HepG2 (cell line): ENCODE results near the gene LRRC15. TPM values are rescaled to one million over a fixed set of nuclear protein-coding genes. Genes with fewer than 3 reads are reported as not detected.

Source experiments
- ATAC-seq: fragments of 200-7000 bp; cut with Tn5 transposase; 3 replicates; pipeline ENCODE4 v1.9.1; 2020; ENCODE audit warnings: mild to moderate bottlenecking, moderate library complexity
- BruUV-seq: library from RNA; stranded (reverse); fragments of 400-500 nt; replicated peaks from 2 replicates; lab custom pipeline; 2021; lab: Mats Ljungman, UMichigan
- CTCF ChIA-PET: fragments of 300-600 bp; formaldehyde crosslinking; extraction: SDS; loops from one replicate; lab custom pipeline; 2021; ENCODE audit warnings: low total read pairs, inconsistent platforms, low intra/inter-chr PET ratio; lab: Yijun Ruan, JAX
- POLR2A ChIA-PET: fragments of 350-600 bp; sonication (Branson Sonifier 250); formaldehyde crosslinking; loops from one replicate; lab custom pipeline; 2020; ENCODE audit warnings: antibody characterized with exemption, inconsistent platforms; lab: Yijun Ruan, JAX
- DNase-seq: peaks from one replicate; pipeline ENCODE4 v3.0.0-alpha.2; 2015; ENCODE audit warnings: low spot score
- FAIRE-seq: peaks from 3 replicates; lab custom pipeline; 2011; peaks lifted over from hg19 to GRCh38; lab: Jason Lieb, UNC
- H2AFZ ChIP-seq: one replicate; pipeline ENCODE4 v1.6.1; 2011; ENCODE audit warnings: low read length, inconsistent platforms
- H3K27ac ChIP-seq: fragments of 300-600 bp; 3 replicates; pipeline ENCODE4 v1.8.0; 2011; ENCODE audit warnings: mixed run types, mild to moderate bottlenecking, mixed read lengths, low read length, inconsistent platforms; ENCODE audit not compliant: insufficient read depth; ENCODE audit errors: extremely low read length
- H3K27me3 ChIP-seq, 2 experiments: fragments of 200-600 bp in 1 of 2; 2 replicates in 1 of 2; 3 replicates in 1 of 2; pipeline versions ENCODE4 v1.6.0 to v1.8.0; 2011; ENCODE audit warnings: low read length in 2 of 2, mild to moderate bottlenecking in 2 of 2, moderate library complexity in 2 of 2, inconsistent platforms in 1 of 2; ENCODE audit not compliant: insufficient read depth in 2 of 2, control insufficient read depth in 1 of 2
- H3K36me3 ChIP-seq, 2 experiments: fragments of 200-600 bp in 1 of 2; replicated peaks in 1 of 2; 2 replicates in 1 of 2; 3 replicates in 1 of 2; pipeline versions ENCODE4 v1.5.1 to v1.8.0; 2011; ENCODE audit warnings: low read length in 2 of 2, inconsistent platforms in 1 of 2; ENCODE audit not compliant: insufficient read depth in 2 of 2, control insufficient read depth in 1 of 2
- H3K4me1 ChIP-seq: 2 replicates; pipeline ENCODE4 v1.5.1; 2012; ENCODE audit warnings: low read length, inconsistent platforms; ENCODE audit not compliant: insufficient read depth
- H3K4me2 ChIP-seq: 2 replicates; pipeline ENCODE4 v1.6.0; 2011; ENCODE audit warnings: low read depth, low read length, inconsistent platforms
- H3K4me3 ChIP-seq, 3 experiments: fragments of 200-600 bp in 1 of 3; sonication (generic), shearing (Covaris generic) in 1 of 3; replicated peaks in 1 of 3; 2 replicates each; pipeline ENCODE4 v1.5.1; 2011 to 2016; ENCODE audit warnings: low read length in 3 of 3, inconsistent platforms in 2 of 3, low read depth in 2 of 3, mild to moderate bottlenecking in 2 of 3, control low read depth in 1 of 3, mixed read lengths in 1 of 3; ENCODE audit not compliant: insufficient read depth in 1 of 3
- H3K79me2 ChIP-seq: one replicate; pipeline ENCODE4 v1.6.1; 2011; ENCODE audit warnings: low read length, inconsistent platforms; ENCODE audit not compliant: insufficient read depth
- H3K9ac ChIP-seq: 2 replicates; pipeline ENCODE4 v1.6.0; 2011; ENCODE audit warnings: mild to moderate bottlenecking, low read depth, low read length, inconsistent platforms; ENCODE audit not compliant: insufficient read depth
- H3K9me3 ChIP-seq: 2 replicates; pipeline ENCODE4 v1.5.1; 2012; ENCODE audit warnings: mild to moderate bottlenecking, low read length
- H4K20me1 ChIP-seq: 2 replicates; pipeline ENCODE4 v1.6.0; 2011; ENCODE audit warnings: inconsistent platforms, mild to moderate bottlenecking, low read length, moderate library complexity; ENCODE audit not compliant: insufficient read depth
- NONO ChIP-seq, 2 experiments: fragments of 450-650 bp in 1 of 2; sonication (generic) in 1 of 2; formaldehyde crosslinking in 1 of 2; IDR thresholded peaks in 1 of 2; conservative IDR thresholded peaks in 1 of 2; 2 replicates each; pipeline versions ENCODE4 v1.6.1 to v1.8.0; 2017 to 2022; ENCODE audit warnings: mild to moderate bottlenecking in 1 of 2, missing genetic modification reagents in 1 of 2, moderate library complexity in 1 of 2
- TBP ChIP-seq: sonication (generic); formaldehyde crosslinking; IDR thresholded peaks from 2 replicates; pipeline ENCODE4 v1.5.0; 2020; ENCODE audit warnings: missing genetic modification reagents
- ZNF383 ChIP-seq: sonication (generic); formaldehyde crosslinking; IDR thresholded peaks from 2 replicates; pipeline ENCODE4 v1.4.0; 2020; ENCODE audit warnings: missing genetic modification reagents, mild to moderate bottlenecking, borderline replicate concordance
- ZNF431 ChIP-seq: sonication (generic); formaldehyde crosslinking; IDR thresholded peaks from 2 replicates; pipeline ENCODE4 v1.9.0; 2022; ENCODE audit warnings: missing genetic modification reagents, low read depth, mild to moderate bottlenecking, borderline replicate concordance
- ZNF441 ChIP-seq: sonication (generic); formaldehyde crosslinking; IDR thresholded peaks from 2 replicates; pipeline ENCODE4 v1.7.0; 2021; ENCODE audit warnings: missing genetic modification reagents, borderline replicate concordance
- ZNF773 ChIP-seq: sonication (generic); formaldehyde crosslinking; IDR thresholded peaks from 2 replicates; pipeline ENCODE4 v1.4.0; 2020; ENCODE audit warnings: missing genetic modification reagents, borderline replicate concordance
- ZNF879 ChIP-seq: sonication (generic); formaldehyde crosslinking; IDR thresholded peaks from 2 replicates; pipeline ENCODE4 v1.8.1; 2023; ENCODE audit warnings: missing genetic modification reagents
- WGBS: methylation state at CpG from one replicate; pipeline ENCODE4 v1.1.6; 2017; ENCODE audit warnings: low lambda C conversion rate; 5-methylcytosine and 5-hydroxymethylcytosine counted together
- in situ Hi-C: cut with HindIII; loops from 2 replicates; pipeline ENCODE4 v1.10.0; 2017; ENCODE audit warnings: low pct_unique_long_range_greater_than_20kb; ENCODE audit not compliant: extremely low pct_ligation_motif_present
- intact Hi-C: fragments of 100-400 bp; cut with micrococcal nuclease; formaldehyde crosslinking; loops from one replicate; pipeline ENCODE4 v1.10.0; 2022; ENCODE audit not compliant: unreplicated experiment
- polyA plus RNA-seq, 8 experiments: library from polyadenylated mRNA; depleted of rRNA in 3 of 8; stranded (reverse) in 7 of 8; unstranded in 1 of 8; fragments of >200 nt; fragmentation: Illumina TruSeq in 4 of 8; extraction: Trizol in 4 of 8; gene quantifications; 2 replicates each; pipeline versions ENCODE4 v1.2.1 to v1.2.3, GENCODE V29; 2011 to 2016; ENCODE audit warnings: low read depth in 4 of 8, missing spikeins in 1 of 8, mixed read lengths in 1 of 8; ENCODE audit not compliant: insufficient read depth in 1 of 8
- total RNA-seq, 5 experiments: library from RNA; depleted of rRNA; stranded (reverse); fragments of >200 nt; fragmentation: Illumina TruSeq; extraction: Trizol; gene quantifications; 2 replicates each; pipeline ENCODE4 v1.2.3, GENCODE V29; 2016; ENCODE audit warnings: low read depth in 1 of 5
- TF ChIP-seq, protein P1 (sequence below): sonication (generic); formaldehyde crosslinking; conservative IDR thresholded peaks from 2 replicates; pipeline ENCODE4 v1.4.0; 2020; ENCODE audit warnings: missing genetic modification reagents

LRRC15 gene
- total and polyA plus RNA-seq, 2 of the 13 experiments (the other 11 are each of a cell fraction or from before 2014, with no cell fraction given) = not detected

DNA sequence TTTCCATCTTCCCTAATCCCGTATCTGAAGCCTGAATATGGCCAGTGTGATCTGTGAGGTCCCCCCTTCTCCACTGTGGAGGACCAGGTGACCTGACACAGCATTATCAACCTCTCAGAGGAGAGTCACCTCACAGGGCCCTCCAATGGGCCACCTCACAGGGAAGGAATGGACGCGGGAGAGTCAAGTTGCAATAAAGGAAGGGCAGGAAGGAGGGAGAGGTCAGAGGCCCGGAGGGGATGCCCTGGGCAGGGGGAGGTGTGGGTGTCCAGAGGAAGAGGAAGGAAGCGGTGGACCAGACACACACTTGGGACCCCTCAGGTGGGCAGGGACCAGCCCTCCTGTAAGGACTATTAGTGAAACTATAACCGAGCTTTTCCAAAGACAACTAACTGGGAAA, 14.6 kb upstream of the LRRC15 start:
- intact Hi-C loops (no loop called here), in situ Hi-C loops (no loop called here)
- BruUV-seq = no TSS peak
- FAIRE-seq (no peak), ATAC-seq (no peak), DNase-seq (no peak)
- no peak for TF ChIP-seq ZNF773
- Histone ChIP-seq H4K20me1 (no peaks in the 10 kb centered on the region), H3K9me3 (no peaks in the 10 kb centered on the region), H3K79me2 (no peaks in the 10 kb centered on the region), H3K27me3 (peaks cover 11 to 72% of the 10 kb centered on the region in 2 experiments), H3K27ac (no peak overlapping the region), H2AFZ (no peak overlapping the region), H3K4me2 (no peak overlapping the region), H3K9ac (no peak overlapping the region), H3K4me1 (peaks cover 9% of the 10 kb centered on the region; the same call in 1 of the 2 replicates), H3K4me3 (no peak overlapping the region), H3K36me3 (no peaks in the 10 kb centered on the region)
- POLR2A ChIA-PET = no interaction called here
- 46% methylated on average over 6 of the region's 6 CpGs for WGBS
- CTCF ChIA-PET = no interaction called here

DNA sequence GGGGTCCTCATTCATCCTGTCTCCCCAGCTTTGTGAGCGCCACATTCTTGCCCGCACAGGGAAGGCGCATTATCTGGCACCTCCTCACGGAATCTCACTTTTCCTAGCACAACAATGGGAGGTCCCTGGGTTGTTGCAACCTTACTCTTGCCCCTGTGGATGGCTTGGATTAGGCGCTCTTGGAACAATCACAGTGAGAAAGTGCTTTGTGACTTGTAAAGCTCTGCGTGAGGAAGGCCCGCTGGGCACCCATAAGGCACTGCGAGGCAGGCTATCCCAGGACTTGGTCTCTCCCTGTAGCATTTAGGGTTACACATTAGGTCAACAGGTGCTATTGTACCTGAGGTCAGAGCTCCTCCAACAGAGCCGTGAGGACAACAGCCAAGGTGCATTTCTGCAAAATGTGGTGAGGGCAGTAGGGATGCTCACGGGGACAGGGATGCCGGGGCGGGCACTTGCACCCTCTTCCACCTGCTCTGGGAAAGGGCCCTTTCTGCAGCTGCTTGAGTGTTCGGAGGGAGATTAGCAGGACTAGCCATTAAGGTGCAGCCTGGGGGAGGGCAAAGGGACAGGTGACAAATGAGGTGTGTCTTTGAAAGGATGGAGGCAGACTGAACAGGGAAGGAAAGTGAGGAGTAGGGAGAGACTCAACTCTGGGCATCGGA, 13.9 kb upstream of the LRRC15 start:
- Histone ChIP-seq H3K9ac (no peak overlapping the region), H3K4me1 (peaks cover 9% of the 10 kb centered on the region; the same call in 1 of the 2 replicates), H4K20me1 (no peaks in the 10 kb centered on the region), H2AFZ (no peak overlapping the region), H3K79me2 (no peaks in the 10 kb centered on the region), H3K9me3 (no peaks in the 10 kb centered on the region), H3K4me3 (no peak overlapping the region), H3K27ac (no peak overlapping the region)
- FAIRE-seq = no peak
- ATAC-seq = no peak
- WGBS = 59% methylated on average over 14 of the region's 14 CpGs
- CTCF ChIA-PET = no interaction called here
- intact Hi-C loops = no loop called here
- TF ChIP-seq NONO (IDR thresholded peaks at IDR 0.05) (no peak), NONO (CRISPR knock-in tag; conservative IDR thresholded peaks at IDR 0.05) (no peak), TBP (no peak), ZNF441 (no peak), ZNF431 (no peak), ZNF383 (CRISPR knock-in tag) (no peak), ZNF879 (CRISPR knock-in tag) (no peak)
- TF ChIP-seq, protein P1, sequence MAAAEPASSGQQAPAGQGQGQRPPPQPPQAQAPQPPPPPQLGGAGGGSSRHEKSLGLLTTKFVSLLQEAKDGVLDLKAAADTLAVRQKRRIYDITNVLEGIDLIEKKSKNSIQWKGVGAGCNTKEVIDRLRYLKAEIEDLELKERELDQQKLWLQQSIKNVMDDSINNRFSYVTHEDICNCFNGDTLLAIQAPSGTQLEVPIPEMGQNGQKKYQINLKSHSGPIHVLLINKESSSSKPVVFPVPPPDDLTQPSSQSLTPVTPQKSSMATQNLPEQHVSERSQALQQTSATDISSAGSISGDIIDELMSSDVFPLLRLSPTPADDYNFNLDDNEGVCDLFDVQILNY (CRISPR knock-in tag) = no peak
- TF ChIP-seq, all 625 proteins: peak for 0
- no peak for DNase-seq
- POLR2A ChIA-PET = no interaction called here
- Histone ChIP-seq H3K36me3 (no peaks in the 10 kb centered on the region), H3K4me2 (no peak overlapping the region), H3K27me3 (peaks cover 14 to 79% of the 10 kb centered on the region in 2 experiments)
- BruUV-seq = no TSS peak
- in situ Hi-C loops = no loop called here
